Measurements from ENCODE around the gene C11orf16.
"Not testable (repeated sequence)": the region's sequence is repeated elsewhere in the genome, so short reads cannot be mapped to it uniquely, and the experiment has no call there.

The C11orf16 gene

DNA sequence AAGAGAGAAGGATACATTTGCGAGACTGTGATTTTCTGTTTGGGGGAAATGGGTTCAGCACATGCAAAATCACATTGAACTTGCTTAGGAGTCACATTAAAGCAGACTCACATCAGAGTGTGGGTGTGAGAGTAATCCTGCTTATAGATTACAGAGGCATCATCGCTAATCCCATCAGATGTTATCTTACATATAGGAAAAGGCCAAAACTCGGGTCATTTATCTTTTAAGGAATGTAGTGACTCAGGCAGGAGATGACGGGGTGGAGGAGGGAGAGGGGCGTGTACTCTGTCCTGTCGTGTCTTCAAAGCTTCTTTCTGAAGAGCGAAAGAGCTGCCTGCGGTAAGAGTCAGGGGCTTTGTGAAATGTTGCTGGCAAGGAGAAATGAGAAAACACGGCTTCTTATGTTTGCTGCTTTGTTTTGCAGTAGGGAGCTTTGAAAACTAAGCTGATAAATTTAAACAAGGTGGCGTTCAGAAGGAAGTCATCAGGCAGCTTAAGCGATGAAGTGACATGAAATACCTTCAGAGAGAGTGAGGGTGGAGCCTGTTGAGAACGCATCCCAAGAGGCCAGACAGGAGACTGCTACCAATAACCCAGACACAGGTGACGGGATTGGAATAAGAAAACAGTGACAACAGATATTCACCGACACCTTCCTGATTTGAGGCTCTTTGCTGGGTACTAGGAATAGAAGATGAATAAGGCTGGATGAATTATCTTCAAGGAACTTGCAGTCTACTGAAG is 2.2 kb upstream of the C11orf16 start:
- peak; percentile 52 for DNase-seq

DNA sequence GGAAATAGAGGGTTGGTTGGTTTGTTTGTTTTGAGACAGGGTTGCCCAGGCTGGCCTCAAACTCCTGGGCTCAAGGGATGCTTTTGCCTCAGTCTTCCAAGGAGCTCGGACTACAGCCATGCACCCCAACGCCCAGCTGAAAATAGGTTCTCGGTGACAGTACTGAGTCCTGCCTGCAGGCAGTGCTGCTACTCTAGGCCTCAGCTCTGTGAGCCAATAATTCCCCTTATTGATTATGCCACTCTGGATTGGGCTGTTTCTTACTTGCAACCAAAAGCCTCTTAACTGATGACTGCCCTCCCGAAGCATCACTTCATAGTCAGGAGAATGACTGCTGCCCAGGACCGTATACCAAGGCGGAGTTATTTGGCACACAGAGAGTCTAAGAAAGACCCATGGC is 1.2 kb upstream of the C11orf16 start:
- DNase-seq = no peak

DNA sequence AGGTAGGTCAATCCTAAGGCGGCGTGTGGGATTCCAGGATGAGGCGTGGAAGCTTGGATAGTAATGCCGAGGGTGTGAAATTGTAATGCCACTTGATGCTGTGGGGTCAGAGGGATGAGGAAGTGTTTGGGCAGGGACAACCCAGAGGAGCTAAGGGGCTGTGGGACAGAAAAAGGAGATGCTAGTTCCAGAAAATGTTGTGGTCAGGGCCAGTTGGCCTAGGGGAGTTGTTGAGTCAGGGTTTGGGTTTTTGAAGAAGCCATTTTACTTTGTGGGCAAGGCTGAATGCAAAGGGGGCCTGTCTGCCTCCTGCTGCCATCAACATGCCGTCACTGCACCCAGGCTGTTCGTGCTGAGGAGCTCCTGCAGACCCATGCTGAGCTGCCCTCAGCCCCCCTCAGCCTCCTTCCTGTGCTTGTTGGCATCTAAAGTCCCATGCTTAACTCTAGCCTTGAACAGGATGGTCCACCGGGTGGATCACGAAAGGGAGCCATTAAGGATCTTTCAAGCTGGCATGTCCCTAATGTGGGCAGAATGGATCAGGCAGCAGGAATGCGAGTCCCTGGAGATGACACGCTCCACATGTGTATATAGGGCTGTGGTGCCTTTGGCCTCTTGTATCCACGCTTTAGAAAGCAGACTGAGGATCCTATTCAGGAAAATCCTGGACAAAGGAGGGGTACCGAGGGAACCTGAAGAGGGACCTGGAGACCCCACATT is 2.1 kb downstream of the C11orf16 start:
- DNase-seq = no peak

DNA sequence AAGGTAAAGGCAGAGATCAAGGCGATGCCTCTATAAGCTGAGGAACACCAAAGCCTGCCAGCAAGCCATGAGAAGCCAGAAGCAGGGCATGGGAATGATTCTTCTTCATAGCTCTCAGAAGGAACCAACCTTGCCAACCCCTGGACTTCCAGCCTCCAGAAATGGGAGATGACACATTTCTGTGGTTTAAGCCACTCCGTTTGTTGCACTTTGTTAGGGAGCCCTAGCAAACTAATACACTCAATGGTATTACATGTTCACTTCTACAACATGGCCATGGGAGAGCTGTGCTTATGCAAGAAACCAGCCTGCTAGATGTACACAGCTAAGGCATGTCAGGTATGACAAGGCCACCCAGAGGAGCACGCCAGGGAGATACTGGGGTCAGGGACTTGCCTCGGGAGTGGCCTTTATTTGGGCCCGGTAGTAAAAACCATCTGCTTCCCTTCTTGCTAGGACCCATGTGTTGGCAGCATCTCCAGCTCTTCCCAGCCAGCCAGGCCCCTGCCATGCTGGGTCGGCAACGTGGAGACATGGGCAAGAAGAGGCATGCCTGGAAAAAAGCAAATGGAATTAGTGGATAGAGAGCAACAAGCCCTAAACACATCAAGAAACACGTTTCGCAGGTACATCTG is 3.6 kb downstream of the C11orf16 start:
- DNase-seq = no peak

DNA sequence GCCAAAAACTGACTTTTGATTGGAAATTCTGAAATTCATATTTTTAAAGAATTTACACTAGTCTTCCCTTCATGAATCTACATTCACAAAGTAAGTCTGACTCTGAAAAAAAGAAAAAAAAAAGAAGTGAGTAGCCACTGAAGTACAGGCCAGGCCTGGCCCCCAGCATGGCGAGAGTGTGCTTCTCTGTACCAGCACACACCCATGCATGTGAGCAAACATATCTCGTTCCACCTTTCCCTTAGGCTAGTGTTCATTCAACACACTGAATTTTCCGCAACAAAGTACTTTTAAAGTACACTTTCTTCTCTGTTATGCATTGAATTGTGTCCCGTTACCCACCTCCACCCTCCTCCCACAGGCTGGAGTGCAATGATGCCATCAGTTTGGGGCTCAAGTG is 4.5 kb downstream of the C11orf16 start:
- DNase-seq = no peak

DNA sequence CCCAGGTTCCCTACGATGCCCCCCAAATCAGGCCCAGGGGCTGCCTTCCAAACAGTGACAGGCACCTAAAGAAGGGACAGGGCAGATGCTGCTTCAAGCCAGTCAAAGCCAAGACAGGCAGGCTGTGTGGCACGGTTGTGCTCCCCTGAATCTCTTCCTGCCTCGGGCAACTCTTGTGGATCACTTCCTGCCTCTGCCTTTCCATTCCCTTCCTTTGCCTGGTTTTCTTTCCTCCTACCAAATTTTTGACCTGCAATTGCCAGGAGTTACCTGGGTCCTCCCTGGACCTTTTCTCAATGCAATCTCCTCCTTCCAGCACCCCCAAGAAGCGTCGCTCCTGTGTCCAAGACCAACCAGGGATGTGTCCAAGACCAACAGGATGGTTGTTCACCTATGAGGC is 5.5 kb downstream of the C11orf16 start:
- no peak for DNase-seq

DNA sequence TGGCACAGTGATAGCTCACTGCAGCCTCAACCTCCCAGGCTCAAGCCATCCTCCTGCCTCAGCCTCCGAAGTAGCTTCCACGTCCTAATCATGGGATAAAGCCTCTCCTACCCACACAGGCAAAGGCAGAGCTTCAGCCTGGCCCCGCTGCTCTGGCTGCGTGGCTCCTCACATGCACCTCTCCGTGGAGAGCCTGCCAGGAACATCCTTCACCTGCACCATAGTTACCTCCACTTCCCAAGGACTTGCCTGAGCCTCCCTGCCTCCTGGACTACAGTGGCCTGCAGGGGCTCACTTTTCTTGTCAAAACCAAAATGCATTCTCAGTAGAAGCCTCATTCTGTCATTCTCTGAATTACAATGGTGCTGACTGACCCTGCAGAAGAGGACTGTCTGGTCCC is 6.5 kb downstream of the C11orf16 start:
- DNase-seq = no peak

DNA sequence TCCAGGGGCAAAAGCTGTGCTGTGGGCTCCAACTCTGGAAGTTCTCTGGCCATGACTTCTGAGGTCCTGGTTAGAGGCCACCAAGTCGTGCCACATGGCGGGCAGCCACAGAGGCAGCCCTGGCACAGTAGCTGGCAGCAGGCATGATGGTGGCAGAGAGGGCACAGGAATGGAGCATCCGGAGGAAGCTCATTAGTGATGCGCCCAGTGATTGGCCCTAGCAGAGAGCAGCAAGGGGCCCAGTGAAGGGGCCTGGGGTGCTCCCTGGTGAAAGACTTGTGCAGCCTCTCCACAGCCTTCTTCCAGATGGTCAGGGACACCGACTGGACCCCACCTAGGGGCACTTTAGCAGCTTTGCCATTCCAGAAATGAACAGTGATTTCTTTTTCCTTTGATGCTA is 7.0 kb downstream of the C11orf16 start:
- no peak for DNase-seq

DNA sequence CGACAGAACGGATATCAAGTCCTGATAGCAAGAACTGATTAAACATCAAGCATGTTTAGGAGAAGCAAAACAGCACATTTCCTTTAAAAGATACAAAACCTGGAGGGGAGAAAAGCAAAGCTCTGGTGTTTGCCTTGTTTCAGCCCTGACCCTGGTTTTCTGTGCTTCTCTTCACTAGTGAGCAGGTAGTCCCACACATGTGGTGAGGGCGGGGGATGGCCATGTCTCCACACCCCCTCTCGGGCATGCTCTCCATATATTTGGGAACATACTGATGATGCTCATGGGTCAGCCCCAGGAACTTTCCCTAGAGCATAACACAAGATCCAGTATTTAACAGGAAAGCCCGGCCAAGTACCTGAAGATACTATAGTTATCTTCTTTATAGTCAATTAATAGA is 10.1 kb downstream of the C11orf16 start:
- no peak for DNase-seq

DNA sequence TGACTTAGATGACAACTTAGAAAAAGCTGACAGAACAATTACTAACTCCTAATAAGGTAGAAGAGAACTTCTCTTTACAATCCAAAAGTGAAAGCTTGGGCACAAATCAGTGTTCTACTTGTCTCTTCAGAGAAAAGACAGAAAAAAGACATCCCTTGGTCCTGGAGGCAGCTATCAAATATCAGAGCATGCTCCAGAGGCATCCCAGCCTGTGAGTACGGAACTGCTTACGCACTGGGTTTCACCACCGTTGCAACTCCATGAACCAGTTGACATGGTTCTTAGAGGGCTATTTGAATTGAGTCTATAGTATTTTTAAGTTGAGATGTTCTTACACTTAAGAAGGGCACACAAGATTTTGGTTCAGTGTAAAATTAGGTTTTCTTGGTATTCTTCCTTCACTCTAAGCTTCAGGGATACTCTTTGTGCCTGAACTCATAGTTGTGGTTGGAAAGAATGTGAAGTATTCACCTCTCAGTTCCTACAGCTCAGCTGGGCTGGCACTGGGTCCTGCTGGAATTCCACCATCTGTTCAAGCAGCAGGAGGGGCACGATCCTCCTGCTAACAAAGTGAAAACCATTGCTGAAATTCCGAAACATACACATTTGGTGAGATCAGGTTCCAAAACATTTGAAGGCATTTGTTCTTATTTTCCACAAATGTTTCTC is 15.5 kb downstream of the C11orf16 start:
- peak; percentile 75 for DNase-seq

DNA sequence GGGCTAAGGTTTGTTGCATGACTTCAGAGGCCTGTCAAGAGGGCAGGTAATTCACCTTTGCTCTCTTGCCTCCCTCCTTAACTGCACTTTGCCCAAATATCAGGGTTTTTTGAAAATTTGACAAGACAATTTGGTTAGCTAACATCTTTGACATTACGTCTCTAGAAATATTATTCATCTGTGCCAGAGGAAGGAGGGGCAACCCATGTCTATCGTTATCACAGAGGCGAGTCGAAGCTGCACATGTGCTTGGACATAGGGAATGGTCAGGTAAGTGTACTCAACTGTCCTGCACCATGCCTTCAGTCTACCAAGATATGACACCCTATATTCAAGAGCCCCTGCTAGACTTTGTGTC is 18.1 kb downstream of the C11orf16 start:
- DNase-seq = no peak

DNA sequence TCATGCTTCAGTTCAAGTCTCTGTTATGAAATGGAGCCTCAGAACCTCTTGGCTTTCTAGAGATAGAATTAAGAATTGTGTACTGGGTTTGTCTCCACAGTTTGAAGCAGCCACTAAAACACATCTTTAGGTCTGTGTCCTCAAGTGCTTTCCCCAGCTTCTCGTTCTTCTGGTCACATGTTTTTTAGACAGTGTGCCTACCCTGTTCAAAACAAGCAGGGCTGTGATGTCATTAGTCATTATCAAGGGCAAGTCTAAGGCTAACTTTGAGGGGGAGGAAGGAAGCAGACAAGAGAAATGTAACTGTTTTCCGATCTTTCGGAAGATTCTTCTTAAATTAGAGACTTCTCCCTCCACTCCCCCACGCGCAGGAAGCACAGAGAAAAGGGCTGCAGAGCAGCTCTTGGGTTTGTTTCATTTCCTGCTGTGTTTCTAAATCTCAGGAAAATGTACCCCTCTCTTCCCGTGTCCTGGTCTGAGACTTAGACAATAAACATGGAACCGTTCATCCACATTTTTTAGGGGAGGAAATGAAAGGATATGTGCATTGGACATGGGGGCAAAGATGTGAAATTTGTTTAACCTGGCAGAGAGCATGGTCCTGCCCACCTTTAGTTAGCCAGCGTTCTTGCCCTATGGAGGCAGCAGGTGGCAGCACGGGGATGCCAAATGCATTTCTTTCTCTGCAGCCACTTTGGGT is 18.6 kb downstream of the C11orf16 start:
- DNase-seq = peak; percentile 74

DNA sequence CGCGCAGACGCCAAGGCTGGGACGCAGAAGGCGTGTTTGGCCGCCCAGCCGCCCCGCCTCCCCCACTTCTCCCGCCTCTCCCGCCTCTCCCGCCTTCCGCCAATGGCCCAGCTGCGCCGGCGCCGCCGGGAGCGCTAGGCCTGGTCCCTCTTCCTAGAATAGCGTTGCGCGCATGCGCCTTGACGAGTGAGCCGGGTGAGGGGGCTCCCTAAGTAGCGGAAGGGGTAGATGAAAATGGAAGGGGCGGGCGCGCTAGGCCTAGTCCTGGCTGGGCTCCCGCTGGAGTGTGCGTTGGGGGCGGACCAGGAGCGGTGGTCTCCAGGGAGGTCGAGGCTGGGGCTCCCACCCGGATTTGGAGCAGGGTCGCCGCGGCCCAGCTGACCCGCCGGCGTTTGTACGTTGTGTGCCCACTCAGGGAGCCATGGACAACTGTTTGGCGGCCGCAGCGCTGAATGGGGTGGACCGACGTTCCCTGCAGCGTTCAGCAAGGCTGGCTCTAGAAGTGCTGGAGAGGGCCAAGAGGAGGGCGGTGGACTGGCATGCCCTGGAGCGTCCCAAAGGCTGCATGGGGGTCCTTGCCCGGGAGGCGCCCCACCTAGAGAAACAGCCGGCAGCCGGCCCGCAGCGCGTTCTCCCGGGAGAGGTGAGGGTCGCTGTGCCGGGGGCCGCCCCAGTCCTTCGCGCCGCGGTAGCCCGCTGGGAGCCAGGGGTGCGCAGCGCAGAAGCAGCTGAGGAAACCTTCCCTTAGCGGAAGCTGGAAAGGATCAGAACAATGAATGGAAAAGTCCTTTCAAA is 21.5 kb downstream of the C11orf16 start, which contains the start of gene AKIP1:
TSS of gene AKIP1 (plus strand) at position 161 of the 795 bp plus-strand sequence. CDS start at position 422, 261 bp downstream.
- peak; percentile 99 for DNase-seq

DNA sequence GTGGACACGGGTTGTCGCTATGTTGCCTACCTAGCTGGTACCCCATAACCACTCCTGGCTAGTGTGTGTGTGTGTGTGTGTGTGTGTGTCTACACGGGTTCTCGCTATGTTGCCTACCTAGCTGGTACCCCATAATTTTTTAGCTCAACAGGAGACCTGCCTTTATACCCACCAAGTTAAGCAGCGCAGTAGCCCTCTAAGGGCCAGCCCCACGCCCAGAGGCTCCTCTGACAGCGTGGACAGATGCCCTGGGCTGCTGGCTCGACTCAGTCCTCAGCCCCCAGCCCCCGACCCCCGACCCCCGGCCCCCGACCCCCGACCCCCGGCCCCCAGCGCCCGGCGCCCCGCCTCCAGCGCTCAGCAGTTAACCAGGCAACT is 22.1 kb downstream of the C11orf16 start:
- DNase-seq = no peak

DNA sequence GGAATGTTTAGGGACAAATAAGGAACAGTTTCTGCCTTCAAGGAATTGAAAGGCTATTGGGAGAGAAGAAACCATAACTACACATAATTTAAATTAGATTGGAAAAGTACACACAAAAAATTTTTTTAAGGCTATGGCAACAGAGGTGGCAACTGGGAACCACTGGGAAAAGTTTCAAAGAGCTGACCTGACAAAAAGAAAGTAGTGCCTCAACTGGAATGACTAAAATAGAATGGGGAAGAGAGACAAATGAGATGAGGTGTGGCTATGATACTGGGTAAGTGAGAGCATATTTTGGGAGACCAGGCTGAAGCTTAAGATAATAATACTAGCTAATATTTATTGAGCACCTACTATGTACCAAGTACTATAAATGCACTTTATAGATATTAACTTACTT is 24.6 kb downstream of the C11orf16 start:
- no peak for DNase-seq

DNA sequence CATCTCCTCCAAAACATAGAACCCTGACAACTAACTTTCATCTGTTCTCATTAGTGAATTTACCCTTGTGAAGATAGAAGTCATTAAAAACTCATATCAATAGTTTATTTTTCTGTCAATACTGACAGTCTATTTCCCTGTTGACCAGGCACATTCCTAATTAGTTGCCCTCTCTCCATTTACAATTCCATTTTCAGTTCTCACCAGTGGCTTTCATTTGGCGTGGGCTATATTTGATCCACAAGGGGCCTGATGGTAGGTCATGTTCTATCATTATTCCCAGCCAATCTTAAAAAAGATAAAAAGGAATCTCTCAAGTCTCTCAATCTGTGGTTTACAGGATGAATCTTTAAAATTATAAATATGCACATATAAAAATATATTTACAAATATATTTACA is 25.6 kb downstream of the C11orf16 start:
- DNase-seq = no peak

DNA sequence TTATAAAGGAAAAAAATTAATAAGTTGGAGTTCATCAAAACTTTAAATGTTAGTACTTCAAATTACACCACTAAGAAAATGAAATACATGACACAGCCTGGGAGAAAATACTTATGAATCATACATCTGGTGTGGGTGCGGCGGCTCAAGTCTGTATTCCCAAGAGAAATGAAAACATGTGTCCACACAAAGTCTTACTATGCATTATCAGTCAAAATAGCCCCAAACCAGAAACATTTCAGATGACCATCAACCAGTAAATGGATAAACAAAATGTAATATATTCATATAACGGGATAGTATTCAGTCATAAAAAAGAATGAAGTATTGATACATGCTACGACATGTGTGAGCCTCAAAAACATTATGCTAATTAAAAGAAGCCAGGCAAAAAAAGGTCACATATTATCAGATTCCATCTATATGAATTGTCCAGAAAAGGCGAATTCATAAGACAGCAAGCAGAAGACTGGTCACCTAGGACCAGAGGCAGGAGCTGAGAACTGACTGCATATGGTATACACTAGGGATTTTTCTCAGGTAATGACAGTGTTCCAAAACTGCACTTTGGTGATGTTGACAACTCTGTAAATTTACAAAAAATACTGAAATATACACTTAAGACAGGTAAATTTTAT is 27.1 kb downstream of the C11orf16 start:
- DNase-seq = no peak

DNA sequence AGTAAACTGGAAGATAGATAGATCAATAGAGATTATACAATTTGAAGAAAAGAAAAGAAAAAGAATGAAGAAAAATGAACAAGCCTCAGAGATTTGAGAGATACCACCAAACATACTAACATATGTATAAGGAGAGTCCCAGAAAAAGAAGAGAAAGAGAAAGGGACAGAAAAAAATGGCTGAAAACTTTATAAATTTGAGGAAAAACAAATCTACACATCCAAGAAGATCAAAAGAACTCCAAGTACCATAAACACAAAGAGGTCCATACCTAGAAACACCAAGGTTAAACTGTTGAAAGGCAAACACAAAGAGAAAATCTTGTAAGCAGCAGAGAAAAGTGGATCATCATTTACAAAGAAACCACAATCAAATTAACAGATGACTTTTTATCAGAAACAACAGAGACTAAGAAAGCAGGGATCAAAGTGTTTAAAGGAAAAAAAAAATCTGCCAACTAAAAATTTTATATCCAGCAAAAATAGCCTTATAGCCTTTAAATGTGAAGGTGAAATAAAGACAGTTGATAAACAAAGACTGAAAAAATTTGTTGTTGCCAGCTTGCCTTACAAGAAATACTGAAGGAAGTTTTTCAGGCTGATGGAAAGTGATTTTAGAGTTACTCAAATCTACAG is 33.5 kb downstream of the C11orf16 start:
- no peak for DNase-seq

DNA sequence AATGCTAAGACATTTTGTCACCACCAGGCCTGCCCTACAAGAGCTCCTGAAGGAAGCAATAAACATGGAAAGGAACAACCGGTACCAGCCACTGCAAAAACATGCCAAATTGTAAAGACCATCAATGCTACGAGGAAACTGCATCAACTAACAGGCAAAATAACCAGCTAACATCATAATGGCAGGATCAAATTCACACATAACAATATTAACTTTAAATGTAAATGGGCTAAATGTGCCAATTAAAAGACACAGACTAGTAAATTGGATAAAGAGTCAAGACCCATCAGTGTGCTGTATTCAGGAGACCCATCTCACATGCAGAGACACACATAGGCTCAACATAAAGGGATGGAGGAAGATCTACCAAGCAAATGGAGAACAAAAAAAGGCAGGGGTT is 41.6 kb downstream of the C11orf16 start:
- DNase-seq = not testable (repeated sequence)

DNA sequence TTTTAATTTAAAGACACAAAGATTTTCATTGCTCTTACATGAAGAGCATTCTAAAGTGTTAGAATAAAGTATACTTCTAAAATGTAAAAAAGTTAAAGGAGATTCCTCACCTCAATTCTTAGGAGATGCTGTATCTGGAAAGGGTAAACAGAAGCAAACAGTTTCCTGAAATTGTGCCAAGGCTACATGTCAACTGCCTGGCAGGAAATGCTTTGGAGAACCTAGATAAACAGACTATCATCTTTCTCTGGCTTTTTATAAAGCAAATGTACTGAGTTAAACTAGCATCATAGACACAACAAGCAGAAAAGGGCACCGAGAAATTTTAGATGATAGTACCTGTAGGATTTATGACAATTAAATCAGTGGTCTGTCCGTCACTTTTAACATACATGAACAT is 46.4 kb downstream of the C11orf16 start:
- DNase-seq = no peak

DNA sequence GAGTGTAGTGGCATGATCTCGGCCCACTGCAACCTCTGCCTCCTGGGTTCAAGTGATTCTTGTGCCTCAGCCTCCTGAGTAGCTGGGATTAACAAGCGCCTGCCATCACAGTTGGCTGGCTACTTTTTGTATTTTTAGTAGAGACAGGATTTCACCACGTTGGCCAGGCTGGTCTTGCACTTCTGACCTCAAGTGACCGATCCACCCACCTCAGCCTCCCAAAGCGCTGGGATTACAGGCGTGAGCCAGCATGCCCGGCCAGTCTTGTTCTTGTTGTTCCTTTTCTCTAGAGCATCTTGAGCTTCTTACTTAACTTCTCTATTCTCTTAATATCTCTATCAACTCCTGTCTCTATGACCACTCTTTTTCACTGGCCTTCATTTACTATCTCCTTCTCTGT is 51.2 kb downstream of the C11orf16 start:
- DNase-seq = not testable (repeated sequence)

Measured in eye (tissue), 1 donor.